GM12801 (cell line): ENCODE measurements around the gene ARMC9.

Experiments used
- CTCF ChIP-seq: IDR thresholded peaks from one replicate; pipeline ENCODE4 v1.5.1; 2011; ENCODE audit warnings: control low read depth; ENCODE audit not compliant: insufficient read length; ENCODE audit errors: extremely low read depth

The ARMC9 gene

GRCh38 chr2:231308219-231308618 is 109.8 kb downstream of the ARMC9 start:
- no peak for TF ChIP-seq CTCF

- TF ChIP-seq CTCF = no peak
These were observed 110.4 kb downstream of the ARMC9 start for GRCh38 chr2:231308631-231309428.

GRCh38 chr2:231312066-231312465 is 113.6 kb downstream of the ARMC9 start:
- TF ChIP-seq CTCF = no peak

- no peak for TF ChIP-seq CTCF
These were observed 117.5 kb downstream of the ARMC9 start for GRCh38 chr2:231315896-231316295.

- no peak for TF ChIP-seq CTCF
These were observed 119.1 kb downstream of the ARMC9 start for GRCh38 chr2:231317579-231317978.

- no peak for TF ChIP-seq CTCF
These were observed 120.0 kb downstream of the ARMC9 start for GRCh38 chr2:231318436-231318835.

- TF ChIP-seq CTCF = no peak
These were observed 120.5 kb downstream of the ARMC9 start for GRCh38 chr2:231318954-231319353.

GRCh38 chr2:231319867-231320266 is 121.4 kb downstream of the ARMC9 start:
- TF ChIP-seq CTCF = no peak
